Choroid plexus epithelial cell (primary cell): ENCODE data around the gene PITX2.

Experiments used
- DNase-seq: peaks from one replicate; pipeline ENCODE4 v3.0.0-alpha.2; 2010; ENCODE audit warnings: low read depth
- H3K4me3 ChIP-seq: 2 replicates; pipeline ENCODE4 v1.5.1; 2011; ENCODE audit warnings: low read depth, mild to moderate bottlenecking, control low read depth, low read length, moderate library complexity
- CTCF ChIP-seq: conservative IDR thresholded peaks from 2 replicates; pipeline ENCODE4 v1.5.1; 2011; ENCODE audit warnings: low read depth, mild to moderate bottlenecking, control low read depth, inconsistent platforms, low read length, moderate library complexity

The PITX2 gene

GRCh38 chr4:110614173-110614963, 8.5 kb downstream of the PITX2 start:
- TF ChIP-seq CTCF, result no peak
- no peak for DNase-seq
- H3K4me3 ChIP-seq, result no peak overlapping the region

- no peak overlapping the region for H3K4me3 ChIP-seq
- no peak for TF ChIP-seq CTCF
- no peak for DNase-seq
These were observed 9.1 kb downstream of the PITX2 start for GRCh38 chr4:110613745-110614144.

- no peak for DNase-seq
- H3K4me3 ChIP-seq, result no peak overlapping the region
- TF ChIP-seq CTCF, result no peak
These were observed 10.1 kb downstream of the PITX2 start for GRCh38 chr4:110612631-110613269.

GRCh38 chr4:110611968-110612447, 10.9 kb downstream of the PITX2 start:
- DNase-seq, result no peak
- no peak for TF ChIP-seq CTCF
- H3K4me3 ChIP-seq, result no peak overlapping the region

GRCh38 chr4:110610940-110611831, 11.7 kb downstream of the PITX2 start:
- TF ChIP-seq CTCF, result no peak
- no peak overlapping the region for H3K4me3 ChIP-seq
- DNase-seq, result no peak

- DNase-seq, result no peak
- TF ChIP-seq CTCF, result no peak
- no peak overlapping the region for H3K4me3 ChIP-seq
These were observed 12.3 kb downstream of the PITX2 start for GRCh38 chr4:110610620-110610939.
